ENCODE results near the gene WHRN.

The WHRN gene

DNA sequence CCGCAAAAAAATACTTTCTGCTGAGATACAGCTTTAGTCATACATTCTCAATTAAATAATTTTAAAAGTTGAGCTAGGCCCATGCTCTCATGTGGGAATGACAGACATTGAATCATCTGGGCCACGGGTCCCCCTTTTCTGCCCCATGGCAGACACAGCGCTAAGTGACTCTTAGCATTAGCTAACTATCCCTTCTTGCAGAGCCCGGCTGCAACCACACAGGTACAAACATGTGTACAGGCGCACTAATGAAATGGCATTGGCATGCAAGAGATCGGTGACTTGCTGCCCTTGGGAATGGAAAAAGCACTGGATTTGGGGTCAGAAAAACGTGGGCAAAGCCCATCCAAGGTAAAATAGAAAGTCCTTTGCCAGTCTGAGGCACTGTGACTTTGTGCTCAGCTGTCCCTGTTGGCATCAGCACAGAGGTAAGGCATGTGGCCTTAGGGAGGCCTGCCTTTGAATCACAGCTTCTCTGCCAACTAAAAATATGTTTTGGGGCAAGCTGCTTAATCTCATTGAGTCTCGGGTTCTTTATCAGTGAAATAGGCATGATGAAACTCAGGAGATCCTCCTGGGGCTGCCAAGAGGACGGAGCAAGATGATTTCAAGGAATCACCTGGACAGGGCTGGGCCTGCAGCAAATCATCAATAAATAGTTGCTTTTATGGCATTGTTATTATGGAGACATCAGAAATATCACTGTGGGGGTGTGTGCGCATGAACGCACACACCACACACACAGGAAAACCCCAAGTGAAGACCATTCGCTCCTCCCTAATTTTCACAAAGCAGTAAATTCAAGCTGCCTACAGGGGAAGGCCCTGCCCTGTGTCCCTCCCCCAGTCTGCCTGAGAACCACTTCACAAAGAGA is 54.2 kb downstream of the WHRN start:
- H3K4me1 Mint-ChIP-seq: peaks cover 26% of the 10 kb centered on the region

GRCh38 chr9:114450181-114450580 is 55.1 kb downstream of the WHRN start:
- H3K4me3 Mint-ChIP-seq: no peak overlapping the region
- H3K4me1 Mint-ChIP-seq: peaks cover 26% of the 10 kb centered on the region
- CTCF ChIA-PET: interaction anchor here (1.3 kb wide), 3 partner anchors 9 to 35 kb away, joined by 3 to 4 read pairs (median 3); no protein-coding TSS in a partner anchor
- peaks cover 6% of the 10 kb centered on the region for H3K36me3 Mint-ChIP-seq
- H3K27ac Mint-ChIP-seq: no peak overlapping the region
- peaks cover 8% of the 10 kb centered on the region for H3K9me3 Mint-ChIP-seq
- H3K27me3 Mint-ChIP-seq: peaks cover 17% of the 10 kb centered on the region
- no peak for DNase-seq

More for the DNA sequence above, 54.2 kb downstream of the WHRN start:
- H3K4me3 Mint-ChIP-seq: no peak overlapping the region
- peaks cover 6% of the 10 kb centered on the region for H3K36me3 Mint-ChIP-seq
- no peak for DNase-seq
- no peak overlapping the region for H3K27ac Mint-ChIP-seq
- H3K27me3 Mint-ChIP-seq: peaks cover 23% of the 10 kb centered on the region
- CTCF ChIA-PET: interaction anchor here (1.3 kb wide), 2 partner anchors 16 to 34 kb away, joined by 3 read pairs; no protein-coding TSS in a partner anchor
- H3K9me3 Mint-ChIP-seq: peaks cover 8% of the 10 kb centered on the region

DNA sequence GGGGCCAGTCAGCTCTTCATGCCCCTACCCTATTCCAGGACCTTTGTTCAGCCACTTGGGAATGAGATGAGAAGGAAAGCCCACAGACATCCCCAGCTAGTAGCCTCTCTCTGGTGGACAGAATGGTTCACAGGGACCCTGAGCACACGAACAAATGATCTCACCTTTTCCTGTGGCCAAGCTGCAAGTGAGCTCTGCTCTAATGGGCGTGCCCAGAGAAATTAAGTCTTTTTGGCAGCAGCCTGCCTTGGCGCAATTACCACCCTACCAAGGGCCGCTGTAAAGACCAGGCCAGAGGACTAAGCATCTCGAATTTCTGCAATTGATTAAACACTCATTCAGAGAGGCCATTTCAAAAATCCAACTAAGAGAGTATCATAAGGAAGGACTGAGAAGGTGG is 56.0 kb downstream of the WHRN start:
- DNase-seq: no peak
- Mint-ChIP-seq H3K4me1 (peaks cover 26% of the 10 kb centered on the region), H3K27me3 (peaks cover 15% of the 10 kb centered on the region), H3K9me3 (peaks cover 8% of the 10 kb centered on the region), H3K4me3 (no peak overlapping the region), H3K36me3 (peaks cover 4% of the 10 kb centered on the region), H3K27ac (peak overlapping the region; percentile 38)
- CTCF ChIA-PET: interaction anchor here (1.3 kb wide), 1 partner anchor 8 kb away, joined by 4 read pairs; no protein-coding TSS in a partner anchor

GRCh38 chr9:114448706-114449105 is 56.6 kb downstream of the WHRN start:
- H3K27ac Mint-ChIP-seq: peak overlapping the region; percentile 38

DNA sequence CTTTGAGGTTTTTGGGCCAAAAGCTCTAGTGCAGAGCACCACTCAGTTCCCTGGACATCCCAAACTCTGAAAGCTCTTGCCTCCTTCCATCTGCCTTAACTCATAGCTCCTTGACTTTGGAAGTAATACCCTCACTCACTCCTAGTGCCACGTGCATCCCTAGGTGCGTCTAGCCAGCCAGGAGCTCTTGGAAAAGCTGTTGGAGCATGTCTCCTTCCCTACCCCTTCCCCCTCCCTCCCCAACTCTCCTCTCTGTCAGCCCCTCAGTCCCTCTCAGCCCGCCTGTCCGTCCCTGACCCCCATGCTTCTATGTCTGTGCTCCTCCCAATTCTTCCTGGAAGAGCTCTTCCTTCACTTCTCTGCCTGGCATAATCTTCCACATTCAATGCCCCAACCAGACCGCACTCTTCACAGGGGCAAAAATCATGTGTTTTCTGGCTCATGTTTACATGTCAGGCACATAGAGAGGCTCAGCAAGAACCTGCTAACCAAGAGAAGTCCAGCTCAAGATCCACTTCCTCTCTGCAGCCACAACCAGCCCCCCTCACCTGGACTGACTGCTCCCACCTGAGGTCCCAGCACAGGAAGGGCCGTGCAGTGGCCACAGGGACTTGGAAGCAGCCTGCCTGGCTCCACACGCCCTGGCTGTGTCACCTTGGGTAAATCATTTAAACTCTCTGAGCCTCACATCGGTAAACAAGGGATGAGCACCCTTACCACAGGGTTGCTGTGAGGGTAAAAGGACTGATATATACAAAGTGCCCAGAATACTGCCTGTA is 58.4 kb downstream of the WHRN start:
- Mint-ChIP-seq H3K27me3 (peaks cover 10% of the 10 kb centered on the region), H3K4me3 (no peak overlapping the region), H3K27ac (no peak overlapping the region), H3K9me3 (no peaks in the 10 kb centered on the region), H3K4me1 (peaks cover 9% of the 10 kb centered on the region), H3K36me3 (no peaks in the 10 kb centered on the region)
- no peak for DNase-seq
- CTCF ChIA-PET: no interaction called here

More at GRCh38 chr9:114448706-114449105, 56.6 kb downstream of the WHRN start:
- DNase-seq: no peak
- CTCF ChIA-PET: no interaction called here
- H3K4me1 Mint-ChIP-seq: peaks cover 25% of the 10 kb centered on the region
- peaks cover 7% of the 10 kb centered on the region for H3K9me3 Mint-ChIP-seq
- H3K27me3 Mint-ChIP-seq: peaks cover 15% of the 10 kb centered on the region
- H3K36me3 Mint-ChIP-seq: peaks cover 2% of the 10 kb centered on the region
- H3K4me3 Mint-ChIP-seq: no peak overlapping the region

- no peak overlapping the region for H3K27ac Mint-ChIP-seq
- peaks cover 10% of the 10 kb centered on the region for H3K27me3 Mint-ChIP-seq
- no peaks in the 10 kb centered on the region for H3K36me3 Mint-ChIP-seq
- peaks cover 2% of the 10 kb centered on the region for H3K4me1 Mint-ChIP-seq
- no peaks in the 10 kb centered on the region for H3K9me3 Mint-ChIP-seq
- DNase-seq: no peak
- CTCF ChIA-PET: no interaction called here
- H3K4me3 Mint-ChIP-seq: no peak overlapping the region
Measured at GRCh38 chr9:114446036-114446435, 59.2 kb downstream of the WHRN start.

GRCh38 chr9:114445616-114446015 is 59.7 kb downstream of the WHRN start:
- no peak overlapping the region for H3K27ac Mint-ChIP-seq

DNA sequence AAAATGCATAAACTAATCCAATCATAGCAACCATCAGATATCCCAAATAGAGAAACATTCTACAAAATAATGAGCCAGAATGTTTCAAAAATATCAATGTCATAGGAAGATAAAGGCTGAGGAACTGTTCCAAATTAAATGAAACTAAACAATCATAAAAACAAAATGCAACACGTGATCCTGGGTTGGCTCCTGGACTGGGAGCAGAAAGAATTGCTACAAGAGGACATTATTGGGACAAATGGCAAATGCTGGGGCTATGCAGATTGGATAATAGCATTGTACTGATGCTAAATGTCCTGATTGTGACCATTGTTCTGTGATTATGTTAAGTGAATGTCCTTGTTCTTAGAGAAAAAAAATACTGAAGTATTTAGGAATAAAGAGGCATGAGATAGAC is 63.3 kb downstream of the WHRN start:
- peaks cover 7% of the 10 kb centered on the region for H3K27me3 Mint-ChIP-seq
- CTCF ChIA-PET: interaction anchor here (1.6 kb wide), 1 partner anchor 211 kb away, joined by 3 read pairs; no protein-coding TSS in a partner anchor
- H3K4me1 Mint-ChIP-seq: no peaks in the 10 kb centered on the region
- no peak overlapping the region for H3K27ac Mint-ChIP-seq
- H3K36me3 Mint-ChIP-seq: no peaks in the 10 kb centered on the region
- H3K4me3 Mint-ChIP-seq: no peak overlapping the region
- DNase-seq: no peak
- H3K9me3 Mint-ChIP-seq: no peaks in the 10 kb centered on the region

More at GRCh38 chr9:114445616-114446015, 59.7 kb downstream of the WHRN start:
- Mint-ChIP-seq H3K4me1 (peaks cover 2% of the 10 kb centered on the region), H3K27me3 (peaks cover 10% of the 10 kb centered on the region), H3K4me3 (no peak overlapping the region), H3K36me3 (no peaks in the 10 kb centered on the region), H3K9me3 (no peaks in the 10 kb centered on the region)
- no peak for DNase-seq
- CTCF ChIA-PET: no interaction called here

DNA sequence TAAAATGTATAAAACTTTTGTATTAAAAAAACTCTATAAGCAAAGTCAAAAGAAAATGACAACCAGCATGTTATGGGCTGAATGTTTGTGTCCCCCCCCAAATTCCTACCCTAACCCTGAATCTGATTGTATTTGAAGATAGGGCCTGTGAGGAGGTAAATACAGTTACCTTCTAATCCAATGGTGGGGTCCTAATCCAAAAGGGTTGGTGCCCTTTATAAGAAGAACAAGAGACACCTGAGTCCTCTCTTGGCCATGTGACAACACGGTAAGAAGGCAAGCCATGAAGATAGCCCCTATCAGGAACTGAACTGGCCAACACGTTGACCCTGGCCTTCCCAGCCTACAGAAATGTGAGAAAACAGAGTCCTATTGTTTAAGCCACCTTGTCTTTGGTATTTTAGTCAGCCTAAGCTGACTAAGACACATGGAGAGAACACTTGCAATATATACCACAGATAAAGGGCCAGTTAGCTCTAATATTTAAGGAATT is 67.8 kb downstream of the WHRN start:
- no peak for DNase-seq
- peaks cover 3% of the 10 kb centered on the region for H3K27me3 Mint-ChIP-seq
- H3K27ac Mint-ChIP-seq: no peak overlapping the region
- H3K36me3 Mint-ChIP-seq: no peaks in the 10 kb centered on the region
- no peak overlapping the region for H3K4me3 Mint-ChIP-seq
- H3K4me1 Mint-ChIP-seq: peaks cover 4% of the 10 kb centered on the region
- CTCF ChIA-PET: interaction anchor here (1.3 to 2.1 kb wide), 2 partner anchors 71 to 216 kb away, joined by 7 to 8 read pairs; no protein-coding TSS in a partner anchor
- H3K9me3 Mint-ChIP-seq: no peaks in the 10 kb centered on the region

DNA sequence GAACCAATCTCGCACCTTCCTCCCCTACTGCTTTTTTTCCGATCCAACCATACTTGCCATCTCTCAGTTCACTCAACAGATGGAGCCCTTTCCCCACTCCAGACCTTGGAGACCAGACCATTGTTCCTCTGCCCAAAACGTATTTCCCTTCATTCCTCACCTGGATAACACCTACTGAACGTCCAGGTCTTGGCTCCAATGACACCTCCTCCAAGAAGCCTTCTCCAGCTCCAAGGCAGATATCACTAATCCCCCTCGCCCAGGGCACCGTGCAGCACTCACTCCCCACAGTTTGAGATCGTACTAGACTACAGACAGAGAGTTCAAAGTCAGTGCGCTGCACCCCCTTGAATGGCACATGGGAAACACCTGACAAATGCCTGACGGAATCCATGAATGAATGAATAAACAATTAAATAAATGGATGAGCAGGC is 70.4 kb downstream of the WHRN start:
- Mint-ChIP-seq H3K9me3 (no peaks in the 10 kb centered on the region), H3K4me3 (no peak overlapping the region), H3K4me1 (peaks cover 4% of the 10 kb centered on the region), H3K27ac (no peak overlapping the region), H3K27me3 (peaks cover 7% of the 10 kb centered on the region), H3K36me3 (no peaks in the 10 kb centered on the region)
- DNase-seq: peak; percentile 30
- CTCF ChIA-PET: interaction anchor here (0.7 to 4.0 kb wide), 10 partner anchors 15 to 243 kb away, joined by 3 to 53 read pairs (median 8); no protein-coding TSS in a partner anchor

GRCh38 chr9:114433720-114434255 is 71.5 kb downstream of the WHRN start:
- Mint-ChIP-seq H3K36me3 (no peaks in the 10 kb centered on the region), H3K4me1 (peaks cover 4% of the 10 kb centered on the region), H3K9me3 (no peaks in the 10 kb centered on the region), H3K4me3 (no peak overlapping the region), H3K27ac (no peak overlapping the region), H3K27me3 (peaks cover 14% of the 10 kb centered on the region)
- CTCF ChIA-PET: interaction anchor here (0.7 to 4.0 kb wide), 10 partner anchors 19 to 247 kb away, joined by 3 to 53 read pairs (median 8); no protein-coding TSS in a partner anchor
- DNase-seq: peak; percentile 33

DNA sequence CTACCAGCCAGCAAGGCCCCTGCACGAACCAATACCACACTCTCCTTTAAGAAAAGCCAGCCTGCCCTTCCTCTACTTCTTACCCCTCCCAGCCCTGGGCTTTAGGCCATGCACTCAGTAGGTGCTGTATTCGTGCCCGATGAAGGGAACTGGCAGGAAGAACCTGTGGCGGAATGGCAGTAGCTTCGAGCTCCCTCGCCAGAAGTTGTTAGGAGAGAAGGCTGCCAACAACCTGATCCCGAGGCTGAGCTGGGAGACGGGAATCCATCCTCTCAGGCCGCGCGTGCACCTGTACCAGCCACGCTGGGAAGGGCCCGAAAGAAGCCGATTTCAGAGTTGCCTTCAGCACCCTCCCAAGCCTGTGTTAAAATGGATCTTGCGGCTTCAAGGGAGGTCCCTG is 72.2 kb downstream of the WHRN start:
- Mint-ChIP-seq H3K9me3 (no peaks in the 10 kb centered on the region), H3K27ac (no peak overlapping the region), H3K4me1 (peaks cover 4% of the 10 kb centered on the region), H3K36me3 (no peaks in the 10 kb centered on the region), H3K27me3 (peaks cover 11% of the 10 kb centered on the region), H3K4me3 (no peak overlapping the region)
- CTCF ChIA-PET: interaction anchor here (0.7 to 4.0 kb wide), 7 partner anchors 27 to 248 kb away, joined by 3 to 53 read pairs (median 5); no protein-coding TSS in a partner anchor
- DNase-seq: no peak

- Mint-ChIP-seq H3K36me3 (no peaks in the 10 kb centered on the region), H3K4me1 (peaks cover 4% of the 10 kb centered on the region), H3K9me3 (no peaks in the 10 kb centered on the region), H3K4me3 (no peak overlapping the region), H3K27ac (no peak overlapping the region), H3K27me3 (peaks cover 11% of the 10 kb centered on the region)
- CTCF ChIA-PET: interaction anchor here (0.9 to 4.0 kb wide), 8 partner anchors 26 to 230 kb away, joined by 3 to 53 read pairs (median 5); no protein-coding TSS in a partner anchor
- DNase-seq: no peak
Measured at GRCh38 chr9:114432323-114433067, 72.8 kb downstream of the WHRN start.

All from activated naive CD4-positive, alpha-beta T cell treated with anti-CD3 and anti-CD28 coated beads, Interleukin-2, amount 10 ng/mL, durations not matched to agents 7 days and 5 days (primary cell).